SH-SY5Y (cell line): ENCODE data around the gene EBF3.

Experiments used
- GATA2 ChIP-seq: IDR thresholded peaks from 2 replicates; pipeline ENCODE4 v1.6.1; 2011; ENCODE audit warnings: mild to moderate bottlenecking, low read depth, low read length
- GATA3 ChIP-seq: IDR thresholded peaks from 2 replicates; pipeline ENCODE4 v1.6.1; 2011; ENCODE audit warnings: low read depth, mild to moderate bottlenecking, low read length, moderate library complexity

Gene EBF3

DNA sequence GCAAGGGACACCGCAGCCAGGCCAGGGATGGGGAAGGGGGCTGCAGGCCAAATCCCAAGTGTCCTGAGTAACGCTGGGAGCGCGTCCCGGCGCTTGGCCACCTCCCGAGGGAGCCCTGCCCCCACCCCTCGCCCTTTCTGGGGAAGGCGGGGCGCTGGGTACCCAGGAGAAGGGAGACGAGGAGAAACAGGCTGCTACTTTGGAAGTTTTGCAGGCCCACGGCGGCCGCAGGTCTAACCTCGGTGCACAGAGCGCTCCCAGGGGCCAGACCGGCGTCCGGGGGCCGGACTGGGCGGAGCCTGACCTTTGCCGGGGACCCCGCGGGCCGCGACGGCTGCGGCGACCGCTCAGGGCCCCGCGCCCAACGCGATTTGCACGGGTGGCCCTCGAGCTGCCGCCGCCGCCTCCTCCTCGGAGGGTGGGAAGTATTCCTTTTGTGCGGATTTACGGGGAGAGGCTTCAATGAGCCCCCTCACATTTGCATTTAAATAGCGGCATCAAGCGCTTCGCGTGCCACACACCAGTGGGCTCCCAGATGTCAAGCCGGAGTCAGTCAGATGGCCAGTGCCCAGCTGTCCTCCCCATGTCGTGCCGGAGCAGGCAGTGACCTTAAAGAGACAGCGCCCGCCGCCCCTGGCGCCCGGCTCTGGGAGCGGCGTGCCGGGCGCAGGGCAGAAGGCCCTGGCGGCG, 3.0 kb upstream of the EBF3 start:
- TF ChIP-seq GATA2: no peak
- TF ChIP-seq GATA3: no peak

- TF ChIP-seq GATA3 (no peak), GATA2 (no peak)
Observed at GRCh38 chr10:129966370-129966888, 2.4 kb upstream of the EBF3 start.

DNA sequence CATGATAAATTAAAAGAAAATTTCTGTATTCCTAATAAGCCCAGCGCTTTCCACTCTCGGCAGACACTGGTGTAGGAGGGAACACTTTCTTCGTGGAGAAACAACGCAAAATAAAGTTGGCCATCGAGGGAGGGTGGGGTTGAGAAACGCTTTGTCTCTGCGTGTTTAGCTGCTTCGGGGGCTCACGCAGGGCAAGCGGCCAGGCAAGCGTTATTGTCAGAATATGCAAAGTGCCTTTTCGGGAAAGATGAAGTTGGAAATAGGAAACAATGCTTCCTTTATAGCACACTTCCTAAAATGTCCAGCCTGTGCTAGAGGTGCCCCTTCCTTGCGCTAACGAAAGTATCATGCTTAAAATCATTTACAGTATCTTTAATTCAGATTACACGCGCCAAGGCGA, 1.9 kb upstream of the EBF3 start:
- TF ChIP-seq GATA3 (no peak), GATA2 (no peak)

- TF ChIP-seq GATA3 (no peak), GATA2 (no peak)
Observed at GRCh38 chr10:129965425-129965808, 1.3 kb upstream of the EBF3 start.

DNA sequence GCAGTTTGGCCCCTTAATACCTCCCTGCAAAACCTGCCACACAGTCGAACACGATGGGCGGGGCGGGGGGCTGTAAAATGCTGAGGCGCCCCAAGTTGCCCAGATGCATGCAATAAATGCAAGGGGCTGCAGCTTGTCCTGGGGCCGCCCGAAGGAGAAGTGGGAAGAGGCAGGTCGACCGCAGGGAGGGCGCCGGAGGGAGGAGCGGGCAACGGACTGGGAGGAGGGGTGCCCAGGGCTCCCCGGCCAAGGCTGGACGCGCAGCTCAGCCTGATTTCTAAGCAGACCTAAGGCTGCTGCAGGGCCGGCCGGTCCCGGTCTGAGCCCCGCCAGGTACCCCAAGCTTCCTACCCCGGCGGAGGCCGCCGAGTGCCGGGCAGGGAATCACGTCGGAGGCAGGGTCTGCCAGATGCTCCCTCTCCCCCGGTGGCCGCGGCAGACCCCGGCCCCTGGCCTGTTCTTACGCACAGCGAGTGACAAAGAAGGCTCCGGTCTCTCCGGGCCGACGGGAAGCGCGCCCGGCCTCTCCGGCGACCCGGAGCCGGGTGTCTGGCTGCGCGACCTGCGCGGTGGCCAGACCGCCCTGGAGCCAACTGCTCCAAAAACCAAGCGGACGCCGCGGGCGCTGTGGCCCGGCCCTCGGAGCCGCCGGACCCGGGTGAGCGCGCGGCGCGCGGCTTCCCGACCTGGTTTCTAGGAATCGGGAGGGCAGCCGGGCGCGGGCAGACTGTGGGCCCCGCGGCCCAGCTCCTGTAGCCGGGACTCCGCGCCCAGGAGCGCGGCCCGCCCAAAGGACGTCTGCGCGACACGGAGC, 744 bp upstream of the EBF3 start:
- TF ChIP-seq GATA2 (no peak), GATA3 (no peak)

DNA sequence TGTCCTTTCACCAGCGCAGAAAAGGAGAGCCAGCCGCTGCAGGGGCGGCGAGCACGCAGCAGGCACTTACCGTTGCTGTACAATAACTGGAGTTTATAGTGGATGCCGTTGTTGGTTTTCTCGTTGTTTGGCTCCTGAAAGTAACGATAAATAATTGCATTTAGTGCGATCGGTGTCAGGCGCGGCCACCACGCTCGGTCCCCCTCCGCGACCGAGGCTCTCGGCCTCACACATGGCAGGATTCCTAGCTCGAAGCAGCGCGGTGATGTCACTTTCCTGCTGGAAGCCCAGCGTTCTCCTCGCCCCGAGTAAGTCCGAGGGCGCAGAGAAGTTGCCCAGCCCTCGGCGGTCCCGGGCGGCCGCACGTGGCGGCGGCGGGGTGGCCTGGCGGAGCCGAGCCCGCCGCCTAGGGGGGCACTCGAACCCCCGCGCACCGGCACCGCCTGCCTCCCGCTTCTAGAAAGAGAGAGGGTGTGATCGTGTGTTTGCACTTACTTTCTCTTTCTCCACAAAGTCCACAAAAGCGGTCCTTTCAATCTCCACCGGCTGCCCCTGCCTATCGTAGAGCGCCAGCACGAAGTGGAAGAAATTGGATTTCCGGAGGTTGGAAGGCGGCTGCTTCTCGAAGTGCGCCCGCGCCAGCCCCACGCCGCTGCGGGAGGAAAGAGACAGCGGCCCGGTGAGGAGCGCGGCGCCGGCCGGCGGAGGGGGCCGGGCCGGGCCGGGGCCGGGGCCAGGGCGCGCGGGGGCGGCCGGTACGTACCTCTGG, 1.0 kb downstream of the EBF3 start:
- TF ChIP-seq GATA3: no peak
- TF ChIP-seq GATA2: no peak

DNA sequence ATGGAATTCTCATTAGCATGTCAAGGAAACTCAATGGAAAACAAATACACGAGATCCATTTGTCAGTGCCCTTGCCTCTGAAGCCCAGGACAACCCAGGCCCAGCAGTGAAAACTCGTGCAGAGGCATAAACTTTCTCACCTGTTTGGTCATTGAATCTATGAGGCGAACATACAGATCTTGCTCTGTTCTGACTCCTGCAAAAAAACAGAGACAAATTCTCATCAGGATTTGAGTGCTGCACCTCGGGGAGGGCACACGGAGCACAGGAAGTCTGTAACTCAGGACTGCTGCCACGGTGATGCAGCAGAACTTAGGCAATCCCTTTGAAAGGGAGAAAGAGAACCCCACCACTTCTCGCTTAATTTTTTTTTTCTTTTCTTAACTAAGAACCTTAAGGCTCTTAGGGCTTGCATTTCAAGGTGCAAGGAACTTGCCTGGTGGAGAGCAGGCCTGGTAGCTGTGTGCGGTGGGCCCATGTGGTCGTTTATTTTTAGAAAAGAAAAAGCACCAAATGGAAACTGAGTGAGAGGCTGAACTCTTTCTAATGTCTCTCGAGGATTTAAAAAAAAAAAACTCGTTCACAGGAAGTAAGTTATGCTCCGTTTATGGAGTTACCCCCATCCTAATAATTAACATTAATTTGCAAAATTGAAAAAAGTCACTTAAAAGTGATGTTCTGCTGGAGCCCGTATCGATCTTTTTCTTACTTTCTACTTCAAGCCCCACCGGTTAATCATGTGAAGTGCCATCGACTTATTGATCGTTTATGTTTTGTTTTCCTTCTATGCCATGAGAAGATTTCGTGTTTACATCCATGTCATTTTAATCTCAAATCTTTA, 1.8 kb downstream of the EBF3 start:
- TF ChIP-seq GATA2 (no peak), GATA3 (no peak)

- TF ChIP-seq GATA3: no peak
- no peak for TF ChIP-seq GATA2
Observed at GRCh38 chr10:129961157-129961701, 2.8 kb downstream of the EBF3 start.

- no peak for TF ChIP-seq GATA2
- TF ChIP-seq GATA3: no peak
Observed at GRCh38 chr10:129960481-129961156, 3.5 kb downstream of the EBF3 start.

DNA sequence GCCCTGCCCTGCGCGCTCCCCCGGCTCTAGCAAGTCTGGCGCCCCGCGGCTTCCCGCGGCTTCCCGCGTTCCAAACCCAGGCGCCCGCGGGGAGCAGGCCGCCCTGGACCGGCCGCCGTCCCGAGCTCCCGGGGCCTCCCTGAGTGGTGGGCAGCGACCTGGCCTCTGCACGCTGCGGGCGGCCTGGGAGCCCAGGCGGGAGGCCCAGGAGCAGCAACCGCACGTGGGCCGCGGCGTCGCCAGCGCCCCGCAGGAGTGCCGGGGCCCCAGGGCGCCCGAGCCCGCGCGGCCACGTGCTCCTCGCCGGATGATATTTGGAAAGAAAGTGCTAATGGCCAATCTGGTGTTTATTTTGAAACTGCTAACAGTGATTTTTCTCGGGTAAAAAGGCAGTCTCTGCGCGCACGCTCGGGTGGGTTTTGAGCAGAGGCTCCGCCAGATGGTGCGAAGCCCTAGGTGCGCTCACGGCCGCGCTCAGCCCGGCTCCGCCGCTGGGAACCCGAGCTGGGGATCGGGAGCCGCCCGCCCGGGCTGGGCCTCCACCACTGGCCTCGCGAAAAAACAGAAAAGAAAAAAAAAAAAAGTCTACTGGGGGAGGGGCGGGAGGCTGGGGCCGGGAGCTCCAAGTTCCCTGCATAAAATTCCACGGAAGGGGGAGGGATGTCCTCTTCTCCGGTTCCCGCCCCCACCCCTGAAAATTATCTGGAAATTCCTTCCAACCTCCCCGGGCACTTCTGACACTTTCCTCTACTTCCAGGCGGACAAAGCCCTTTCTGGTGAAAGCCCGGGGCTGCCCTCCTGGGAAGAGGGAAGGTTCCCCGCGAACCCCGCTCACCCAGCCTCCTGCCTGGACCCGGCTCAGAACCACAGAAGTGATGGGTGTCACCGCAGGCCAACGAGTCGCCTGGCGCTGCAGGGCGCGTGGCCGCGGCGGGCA, 4.3 kb downstream of the EBF3 start:
- TF ChIP-seq GATA2 (no peak), GATA3 (no peak)

DNA sequence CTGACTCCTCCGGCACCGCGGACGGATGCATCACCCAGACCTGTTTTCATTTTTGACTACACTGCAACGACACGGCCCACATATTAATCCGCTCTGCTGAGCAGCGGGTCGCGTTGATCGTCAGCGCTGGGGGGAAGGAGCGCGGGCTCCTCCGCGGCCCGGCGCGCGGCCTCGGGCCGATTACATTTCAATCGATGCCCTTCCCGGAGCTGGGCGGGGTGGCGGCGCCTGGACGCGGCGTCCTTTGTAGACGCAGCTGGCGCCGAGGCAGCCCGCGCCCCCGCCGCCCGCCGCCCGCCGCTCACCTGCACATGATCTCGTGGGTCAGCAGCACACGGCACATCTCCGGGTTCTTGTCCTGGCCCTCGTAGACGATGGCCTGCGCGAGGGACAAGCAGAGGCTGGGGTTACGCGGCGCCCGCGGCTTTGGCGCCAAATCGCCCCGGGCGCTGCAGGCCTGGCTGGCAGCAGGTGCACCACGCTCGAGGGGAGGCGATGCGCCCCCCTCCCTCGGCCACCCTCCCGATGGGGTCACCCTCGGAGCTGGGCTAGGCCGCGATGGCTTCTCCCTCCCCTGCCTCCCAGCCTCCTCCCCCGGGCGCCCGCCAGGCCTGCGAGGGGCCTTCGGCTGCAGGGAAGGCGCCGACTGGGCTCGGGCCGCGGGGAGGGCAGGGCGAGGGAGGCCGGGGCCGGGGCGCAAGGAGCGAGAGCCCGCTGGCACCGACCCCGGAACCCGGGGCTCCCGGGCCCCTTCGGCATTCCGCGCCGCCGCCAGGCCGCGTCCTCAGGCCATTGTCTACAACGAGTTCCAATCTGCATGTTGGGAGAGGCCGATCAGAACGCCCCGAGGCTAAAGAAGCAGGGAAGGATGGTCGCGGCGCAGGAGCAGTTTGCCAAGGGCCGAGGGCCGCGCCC, 5.2 kb downstream of the EBF3 start:
- no peak for TF ChIP-seq GATA2
- TF ChIP-seq GATA3: no peak
